GM12864 (cell line): ENCODE results near the gene AP1M2.

Experiments used
- DNase-seq: peaks from one replicate; pipeline ENCODE4 v3.0.0-alpha.2; 2011; ENCODE audit warnings: low read depth
- H3K4me3 ChIP-seq: 2 replicates; pipeline ENCODE4 v1.5.1; 2011; ENCODE audit warnings: mild to moderate bottlenecking, low read depth, low read length, control low read depth
- TF ChIP-seq, protein P1 (sequence below): IDR thresholded peaks from 2 replicates; pipeline ENCODE4 v1.5.1; 2011; ENCODE audit warnings: low read depth, mild to moderate bottlenecking, moderate library complexity, low read length, control low read depth, inconsistent platforms; ENCODE audit errors: missing control alignments

Gene AP1M2

DNA sequence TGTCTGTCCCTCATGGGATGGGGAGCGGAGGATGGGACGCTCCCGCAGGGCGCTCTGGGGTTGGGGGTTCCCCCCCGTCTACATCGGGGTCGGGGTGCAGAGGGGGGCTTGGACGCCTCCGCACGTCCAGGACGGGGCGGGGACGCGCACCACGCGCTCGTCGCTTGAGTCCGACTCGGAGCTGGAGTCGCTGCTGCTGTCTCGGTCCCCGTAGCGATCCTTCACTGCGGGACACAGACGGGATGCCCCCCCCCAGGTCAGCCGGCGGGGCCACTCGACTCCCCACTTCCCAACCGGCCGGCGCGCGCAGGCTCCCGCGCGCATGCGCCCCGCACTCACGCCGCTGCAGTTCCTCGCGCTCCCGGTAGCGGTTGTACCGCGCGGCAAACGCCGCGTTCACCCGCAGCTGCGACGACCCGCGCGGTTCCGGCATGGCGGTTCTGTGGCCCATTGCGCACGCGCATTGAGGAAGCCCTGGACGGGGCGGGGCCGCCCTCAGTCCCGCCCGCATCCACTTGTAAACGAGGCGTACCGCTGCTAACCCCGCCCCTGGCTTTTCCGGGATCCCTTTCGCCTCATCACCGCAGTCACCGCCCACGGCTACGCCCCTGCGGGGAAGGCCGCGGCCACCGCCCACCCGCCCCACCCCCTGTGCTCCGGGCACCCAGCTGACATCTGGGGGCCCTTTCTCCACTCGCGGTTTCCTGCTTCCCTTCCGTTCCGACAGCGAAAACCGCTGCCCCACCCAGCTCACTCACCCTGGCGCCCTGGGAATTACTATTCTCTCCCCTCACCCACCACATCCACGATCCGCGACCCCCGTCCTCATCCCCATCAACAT lies 21.3 kb downstream of the AP1M2 start, which contains the start of gene KRI1:
KRI1 (minus strand) TSS at position 444 of the 841 bp plus-strand sequence; CDS start at position 433, 11 bp downstream.
- DNase-seq = peak; percentile 92
- TF ChIP-seq, protein P1, sequence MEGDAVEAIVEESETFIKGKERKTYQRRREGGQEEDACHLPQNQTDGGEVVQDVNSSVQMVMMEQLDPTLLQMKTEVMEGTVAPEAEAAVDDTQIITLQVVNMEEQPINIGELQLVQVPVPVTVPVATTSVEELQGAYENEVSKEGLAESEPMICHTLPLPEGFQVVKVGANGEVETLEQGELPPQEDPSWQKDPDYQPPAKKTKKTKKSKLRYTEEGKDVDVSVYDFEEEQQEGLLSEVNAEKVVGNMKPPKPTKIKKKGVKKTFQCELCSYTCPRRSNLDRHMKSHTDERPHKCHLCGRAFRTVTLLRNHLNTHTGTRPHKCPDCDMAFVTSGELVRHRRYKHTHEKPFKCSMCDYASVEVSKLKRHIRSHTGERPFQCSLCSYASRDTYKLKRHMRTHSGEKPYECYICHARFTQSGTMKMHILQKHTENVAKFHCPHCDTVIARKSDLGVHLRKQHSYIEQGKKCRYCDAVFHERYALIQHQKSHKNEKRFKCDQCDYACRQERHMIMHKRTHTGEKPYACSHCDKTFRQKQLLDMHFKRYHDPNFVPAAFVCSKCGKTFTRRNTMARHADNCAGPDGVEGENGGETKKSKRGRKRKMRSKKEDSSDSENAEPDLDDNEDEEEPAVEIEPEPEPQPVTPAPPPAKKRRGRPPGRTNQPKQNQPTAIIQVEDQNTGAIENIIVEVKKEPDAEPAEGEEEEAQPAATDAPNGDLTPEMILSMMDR = peak; percentile 39
- peak within 1 kb of the TSS; percentile 83 for H3K4me3 ChIP-seq

- H3K4me3 ChIP-seq = peak overlapping the region; percentile 83
- no peak for DNase-seq
- TF ChIP-seq, protein P1 = peak; percentile 58
These were observed 22.0 kb downstream of the AP1M2 start for GRCh38 chr19:10565028-10565566.

GRCh38 chr19:10562609-10563008 lies 24.5 kb downstream of the AP1M2 start:
- DNase-seq = no peak
- TF ChIP-seq, protein P1 = no peak
- no peak overlapping the region for H3K4me3 ChIP-seq

GRCh38 chr19:10560154-10560553 lies 27.0 kb downstream of the AP1M2 start:
- DNase-seq = no peak
- TF ChIP-seq, protein P1 = no peak
- no peak overlapping the region for H3K4me3 ChIP-seq

DNA sequence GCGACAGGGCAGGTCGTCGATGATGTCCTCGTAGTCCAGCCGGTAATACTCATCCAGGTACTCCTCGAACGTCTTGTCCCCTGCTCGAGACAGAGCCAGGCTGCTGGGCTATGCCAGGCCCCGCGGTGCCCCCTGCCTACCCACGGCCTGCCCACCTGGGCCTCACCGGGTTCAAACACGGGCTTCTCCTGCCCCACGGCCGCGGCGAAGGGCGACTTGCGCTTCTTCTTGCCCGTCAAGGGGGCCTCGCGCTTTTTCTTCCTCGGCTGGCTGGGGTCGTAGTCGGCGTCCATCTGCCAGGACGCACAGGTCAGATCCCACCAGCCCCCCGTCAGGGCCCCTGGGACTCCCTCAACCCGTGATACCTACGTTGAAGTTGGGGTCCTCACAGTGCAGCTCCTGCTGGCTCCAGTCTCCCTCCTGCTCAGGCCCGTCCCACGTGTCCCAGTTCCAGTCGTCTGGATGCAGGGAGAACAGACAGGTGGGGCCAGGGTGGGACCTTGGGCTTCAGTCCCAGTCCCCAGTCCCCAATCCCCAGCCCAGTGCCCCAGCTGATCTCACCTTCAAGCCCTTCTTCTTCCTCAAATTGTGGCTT lies 29.4 kb downstream of the AP1M2 start:
- no peak overlapping the region for H3K4me3 ChIP-seq
- TF ChIP-seq, protein P1 = no peak
- DNase-seq = no peak

GRCh38 chr19:10555610-10555973 lies 31.5 kb downstream of the AP1M2 start:
- no peak overlapping the region for H3K4me3 ChIP-seq
- no peak for DNase-seq
- TF ChIP-seq, protein P1 = no peak
